ENCODE results near the gene RGR. TPM values are rescaled to one million over a fixed set of nuclear protein-coding genes. Genes with fewer than 3 reads are reported as not detected.

The RGR gene
- total RNA-seq (2022) (not detected in 2 replicates), Bru-seq, nascent RNA (not detected), BruChase-seq, experiment 1, labeled RNA remaining after a 2-hour chase (not detected), BruChase-seq, experiment 2, labeled RNA remaining after a 6-hour chase (not detected)
- long read RNA-seq = 0 reads

GRCh38 chr10:84244651-84245270, at the start of gene RGR:
TSS of gene RGR (plus strand) at chr10:84245053. CDS start at chr10:84245091, 38 bp downstream.
- H3K4me3 ChIP-seq (ENCODE audit: low read depth, low read length) = no peak within 1 kb of the TSS
- intact Hi-C loops (cut with micrococcal nuclease; ENCODE audit: unreplicated experiment) = no loop called here
- Mint-ChIP-seq H3K27me3 (ENCODE audit: insufficient read depth, unreplicated experiment) (peaks cover 28% of the 10 kb centered on the region), H3K4me1 (ENCODE audit: low read depth, unreplicated experiment) (no peaks in the 10 kb centered on the region), H3K27ac (ENCODE audit: unreplicated experiment) (no peak within 1 kb of the TSS), H3K4me3 (ENCODE audit: unreplicated experiment) (no peak within 1 kb of the TSS), H3K9me3 (ENCODE audit: unreplicated experiment) (no peaks in the 10 kb centered on the region), H3K36me3 (ENCODE audit: insufficient read depth, unreplicated experiment) (no peaks in the 10 kb centered on the region)
- no TSS peak for BruUV-seq (replicated peaks)
- H3K36me3 ChIP-seq (ENCODE audit: control insufficient read depth, insufficient read depth, low read length) = no peaks in the 10 kb centered on the region
- H3K9me3 ChIP-seq = no peaks in the 10 kb centered on the region
- POLR2A ChIA-PET = no interaction called here
- DNase-seq = no peak
- CTCF ChIA-PET = no interaction called here
- no peaks in the 10 kb centered on the region for H3K4me1 ChIP-seq
- TF ChIP-seq, protein P1, sequence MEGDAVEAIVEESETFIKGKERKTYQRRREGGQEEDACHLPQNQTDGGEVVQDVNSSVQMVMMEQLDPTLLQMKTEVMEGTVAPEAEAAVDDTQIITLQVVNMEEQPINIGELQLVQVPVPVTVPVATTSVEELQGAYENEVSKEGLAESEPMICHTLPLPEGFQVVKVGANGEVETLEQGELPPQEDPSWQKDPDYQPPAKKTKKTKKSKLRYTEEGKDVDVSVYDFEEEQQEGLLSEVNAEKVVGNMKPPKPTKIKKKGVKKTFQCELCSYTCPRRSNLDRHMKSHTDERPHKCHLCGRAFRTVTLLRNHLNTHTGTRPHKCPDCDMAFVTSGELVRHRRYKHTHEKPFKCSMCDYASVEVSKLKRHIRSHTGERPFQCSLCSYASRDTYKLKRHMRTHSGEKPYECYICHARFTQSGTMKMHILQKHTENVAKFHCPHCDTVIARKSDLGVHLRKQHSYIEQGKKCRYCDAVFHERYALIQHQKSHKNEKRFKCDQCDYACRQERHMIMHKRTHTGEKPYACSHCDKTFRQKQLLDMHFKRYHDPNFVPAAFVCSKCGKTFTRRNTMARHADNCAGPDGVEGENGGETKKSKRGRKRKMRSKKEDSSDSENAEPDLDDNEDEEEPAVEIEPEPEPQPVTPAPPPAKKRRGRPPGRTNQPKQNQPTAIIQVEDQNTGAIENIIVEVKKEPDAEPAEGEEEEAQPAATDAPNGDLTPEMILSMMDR (IDR thresholded peaks at IDR 0.05; ENCODE audit: insufficient read depth in 1 of 2, low read depth in 1 of 2, low read length in 1 of 2, severe bottlenecking in 1 of 2, unreplicated experiment in 1 of 2) = no peak
- H3K27me3 ChIP-seq (replicated peaks; ENCODE audit: control insufficient read depth, insufficient read depth, low read length) = peaks cover 3% of the 10 kb centered on the region

- no peaks in the 10 kb centered on the region for H3K36me3 ChIP-seq (ENCODE audit: control insufficient read depth, insufficient read depth, low read length)
- H3K9me3 ChIP-seq = no peaks in the 10 kb centered on the region
- ChIA-PET POLR2A (no interaction called here), CTCF (no interaction called here)
- TF ChIP-seq, protein P1 (IDR thresholded peaks at IDR 0.05; ENCODE audit: insufficient read depth in 1 of 2, low read depth in 1 of 2, low read length in 1 of 2, severe bottlenecking in 1 of 2, unreplicated experiment in 1 of 2) = no peak
- H3K4me3 ChIP-seq (ENCODE audit: low read depth, low read length) = no peak overlapping the region
- H3K4me3 Mint-ChIP-seq (ENCODE audit: unreplicated experiment) = no peak overlapping the region
- peaks cover 44% of the 10 kb centered on the region for H3K27me3 Mint-ChIP-seq (ENCODE audit: insufficient read depth, unreplicated experiment)
- no peaks in the 10 kb centered on the region for H3K4me1 ChIP-seq
- no peak for DNase-seq
- H3K27me3 ChIP-seq (replicated peaks; ENCODE audit: control insufficient read depth, insufficient read depth, low read length) = peaks cover 10% of the 10 kb centered on the region
- no peak overlapping the region for H3K27ac Mint-ChIP-seq (ENCODE audit: unreplicated experiment)
- BruUV-seq (replicated peaks) = no TSS peak
- no peaks in the 10 kb centered on the region for H3K4me1 Mint-ChIP-seq (ENCODE audit: low read depth, unreplicated experiment)
- intact Hi-C loops (cut with micrococcal nuclease; ENCODE audit: unreplicated experiment) = no loop called here
- H3K36me3 Mint-ChIP-seq (ENCODE audit: insufficient read depth, unreplicated experiment) = no peaks in the 10 kb centered on the region
- H3K9me3 Mint-ChIP-seq (ENCODE audit: unreplicated experiment) = no peaks in the 10 kb centered on the region
These were observed 48.8 kb upstream of the RGR start for GRCh38 chr10:84196083-84196482.

DNA sequence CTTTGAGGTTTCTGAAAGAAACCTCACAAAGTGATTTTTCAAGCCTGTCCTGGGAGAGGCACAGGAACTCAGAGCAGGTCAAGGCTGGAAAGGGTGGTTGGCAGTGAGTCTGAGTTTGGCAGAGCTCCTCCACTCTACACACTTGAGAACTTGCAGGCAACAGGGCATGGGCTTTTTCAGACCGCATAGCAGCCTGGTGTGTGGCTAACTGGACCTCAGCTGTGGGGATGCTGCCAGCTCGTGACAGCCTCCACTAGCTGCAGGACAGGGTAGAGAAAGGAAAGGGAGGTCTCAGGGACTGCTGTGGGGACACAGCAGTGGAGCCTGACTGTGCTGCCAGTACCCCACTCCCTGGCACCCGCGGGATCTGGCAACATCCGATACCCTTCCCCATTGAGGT, 47.9 kb upstream of the RGR start:
- Mint-ChIP-seq H3K4me3 (ENCODE audit: unreplicated experiment) (no peak overlapping the region), H3K36me3 (ENCODE audit: insufficient read depth, unreplicated experiment) (no peaks in the 10 kb centered on the region), H3K9me3 (ENCODE audit: unreplicated experiment) (no peaks in the 10 kb centered on the region), H3K4me1 (ENCODE audit: low read depth, unreplicated experiment) (no peaks in the 10 kb centered on the region), H3K27ac (ENCODE audit: unreplicated experiment) (no peak overlapping the region), H3K27me3 (ENCODE audit: insufficient read depth, unreplicated experiment) (peaks cover 38% of the 10 kb centered on the region)
- DNase-seq = no peak
- no peak overlapping the region for H3K4me3 ChIP-seq (ENCODE audit: low read depth, low read length)
- no peaks in the 10 kb centered on the region for H3K9me3 ChIP-seq
- CTCF ChIA-PET = no interaction called here
- TF ChIP-seq, protein P1 (IDR thresholded peaks at IDR 0.05; ENCODE audit: insufficient read depth in 1 of 2, low read depth in 1 of 2, low read length in 1 of 2, severe bottlenecking in 1 of 2, unreplicated experiment in 1 of 2) = no peak
- H3K36me3 ChIP-seq (ENCODE audit: control insufficient read depth, insufficient read depth, low read length) = no peaks in the 10 kb centered on the region
- POLR2A ChIA-PET = no interaction called here
- H3K4me1 ChIP-seq = no peaks in the 10 kb centered on the region
- intact Hi-C loops (cut with micrococcal nuclease; ENCODE audit: unreplicated experiment) = no loop called here
- peaks cover 10% of the 10 kb centered on the region for H3K27me3 ChIP-seq (replicated peaks; ENCODE audit: control insufficient read depth, insufficient read depth, low read length)
- no TSS peak for BruUV-seq (replicated peaks)
